PC-3 (cell line): ENCODE measurements around the gene BCAS3.

Source experiments
- EZH2 ChIP-seq: fragments of 300-600 bp; sonication (generic); IDR thresholded peaks from one replicate; pipeline ENCODE4 v1.6.1; 2017; ENCODE audit warnings: antibody characterized with exemption, mild to moderate bottlenecking, low read length; ENCODE audit not compliant: unreplicated experiment
- TF ChIP-seq, protein P1 (sequence below): fragments of 300-600 bp; sonication (generic); conservative IDR thresholded peaks from 2 replicates; pipeline ENCODE4 v1.5.1; 2017; ENCODE audit warnings: antibody characterized with exemption, low read depth, mild to moderate bottlenecking, low read length

GRCh38 chr17:60971515-60972369 is 294.1 kb downstream of the BCAS3 start:
- TF ChIP-seq, protein P1, sequence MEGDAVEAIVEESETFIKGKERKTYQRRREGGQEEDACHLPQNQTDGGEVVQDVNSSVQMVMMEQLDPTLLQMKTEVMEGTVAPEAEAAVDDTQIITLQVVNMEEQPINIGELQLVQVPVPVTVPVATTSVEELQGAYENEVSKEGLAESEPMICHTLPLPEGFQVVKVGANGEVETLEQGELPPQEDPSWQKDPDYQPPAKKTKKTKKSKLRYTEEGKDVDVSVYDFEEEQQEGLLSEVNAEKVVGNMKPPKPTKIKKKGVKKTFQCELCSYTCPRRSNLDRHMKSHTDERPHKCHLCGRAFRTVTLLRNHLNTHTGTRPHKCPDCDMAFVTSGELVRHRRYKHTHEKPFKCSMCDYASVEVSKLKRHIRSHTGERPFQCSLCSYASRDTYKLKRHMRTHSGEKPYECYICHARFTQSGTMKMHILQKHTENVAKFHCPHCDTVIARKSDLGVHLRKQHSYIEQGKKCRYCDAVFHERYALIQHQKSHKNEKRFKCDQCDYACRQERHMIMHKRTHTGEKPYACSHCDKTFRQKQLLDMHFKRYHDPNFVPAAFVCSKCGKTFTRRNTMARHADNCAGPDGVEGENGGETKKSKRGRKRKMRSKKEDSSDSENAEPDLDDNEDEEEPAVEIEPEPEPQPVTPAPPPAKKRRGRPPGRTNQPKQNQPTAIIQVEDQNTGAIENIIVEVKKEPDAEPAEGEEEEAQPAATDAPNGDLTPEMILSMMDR, result peak; percentile 97
- TF ChIP-seq EZH2, result no peak
